Smooth muscle cell (in vitro differentiated cells): ENCODE data around the gene GAB2. TPM values are rescaled to one million over a fixed set of nuclear protein-coding genes. Genes with fewer than 3 reads are reported as not detected.

ENCODE experiments used
- DNase-seq: peaks from one replicate; lab custom pipeline; 2025; ENCODE audit not compliant: unreplicated experiment; lab: John Stamatoyannopoulos, UW
- H2AFZ ChIP-seq: fragments of 200-600 bp; sonication (generic); 2 replicates; pipeline ENCODE4 v1.6.0; 2016; ENCODE audit warnings: antibody characterized with exemption, low read depth, mild to moderate bottlenecking
- H3F3A ChIP-seq: fragments of 200-600 bp; sonication (generic); 2 replicates; pipeline ENCODE4 v1.6.0; 2017; ENCODE audit warnings: antibody characterized with exemption, low read depth
- H3K27ac ChIP-seq: fragments of 200-600 bp; sonication (generic); 2 replicates; pipeline ENCODE4 v1.5.1; 2016; ENCODE audit warnings: low read depth, mild to moderate bottlenecking
- H3K27me3 ChIP-seq: fragments of 200-600 bp; sonication (generic); 2 replicates; pipeline ENCODE4 v1.6.1; 2016; ENCODE audit warnings: low read depth, mild to moderate bottlenecking
- H3K36me3 ChIP-seq: fragments of 200-600 bp; sonication (generic); 2 replicates; pipeline ENCODE4 v1.5.1; 2016; ENCODE audit warnings: low read depth
- H3K4me1 ChIP-seq: fragments of 200-600 bp; sonication (generic); 2 replicates; pipeline ENCODE4 v1.5.1; 2016; ENCODE audit warnings: low read depth
- H3K4me2 ChIP-seq: fragments of 200-600 bp; sonication (generic); 2 replicates; pipeline ENCODE4 v1.6.0; 2016; ENCODE audit warnings: mild to moderate bottlenecking
- H3K4me3 ChIP-seq: fragments of 200-600 bp; sonication (generic); 2 replicates; pipeline ENCODE4 v1.5.1; 2016; ENCODE audit warnings: mild to moderate bottlenecking
- H3K79me2 ChIP-seq: fragments of 200-600 bp; sonication (generic); 2 replicates; pipeline ENCODE4 v1.6.0; 2016; ENCODE audit warnings: low read depth, mild to moderate bottlenecking
- H3K9ac ChIP-seq: fragments of 200-600 bp; sonication (generic); 2 replicates; pipeline ENCODE4 v1.6.0; 2016; ENCODE audit warnings: low read depth
- H3K9me3 ChIP-seq: fragments of 200-600 bp; sonication (generic); replicated peaks from 2 replicates; pipeline ENCODE4 v1.5.1; 2016; ENCODE audit warnings: low read depth
- H4K20me1 ChIP-seq: fragments of 200-600 bp; sonication (generic); 2 replicates; pipeline ENCODE4 v1.6.0; 2016; ENCODE audit warnings: low read depth
- CTCF ChIP-seq: fragments of 200-600 bp; sonication (generic); IDR thresholded peaks from 2 replicates; pipeline ENCODE4 v1.5.1; 2017; ENCODE audit warnings: borderline replicate concordance, mild to moderate bottlenecking, antibody characterized with exemption; ENCODE audit not compliant: insufficient read depth, poor library complexity, severe bottlenecking
- WGBS: methylation state at CpG from one replicate; pipeline ENCODE4 v1.1.7; 2016; ENCODE audit warnings: low lambda C conversion rate; 5-methylcytosine and 5-hydroxymethylcytosine counted together
- polyA plus RNA-seq: library from polyadenylated mRNA; unstranded; fragments of >200 nt; fragmentation: Nextera tagmentation; extraction: Ambion mirVana; gene quantifications from 2 replicates; pipeline ENCODE4 v1.2.1, GENCODE V29; 2016
- total RNA-seq: library from RNA; depleted of rRNA; stranded (reverse); fragments of >200 nt; gene quantifications from 2 replicates; pipeline ENCODE4 v1.2.3, GENCODE V29; 2014

The GAB2 gene
- total and polyA plus RNA-seq, 2 experiments from 2014 or later, result 4.2 to 9.7 TPM

GRCh38 chr11:78189174-78189724, 228.4 kb downstream of the GAB2 start:
- WGBS, result 31% methylated on average over 18 of the region's 18 CpGs
- H3K27me3 ChIP-seq, result no peaks in the 10 kb centered on the region

GRCh38 chr11:78188286-78189173, 229.1 kb downstream of the GAB2 start, which contains the start of the genes KCTD21 and USP35:
Gene KCTD21 (minus strand): TSS chr11:78188626. CDS start chr11:78174554, 14,072 bp downstream.
Gene USP35 (plus strand): TSS chr11:78188919. CDS start chr11:78196246, 7,327 bp downstream.
- H3K9ac ChIP-seq, result peak within 1 kb of the TSS; percentile 69
- peak; percentile 86 for DNase-seq
- peak within 1 kb of the TSS; percentile 87 for H3K4me3 ChIP-seq
- peaks cover 7% of the 10 kb centered on the region for H3K4me1 ChIP-seq
- H3K4me2 ChIP-seq, result peak within 1 kb of the TSS; percentile 87
- peaks cover 49% of the 10 kb centered on the region for H4K20me1 ChIP-seq
- peaks cover 10% of the 10 kb centered on the region for H3F3A ChIP-seq
- H3K79me2 ChIP-seq, result peaks cover 39% of the 10 kb centered on the region
- H3K36me3 ChIP-seq, result no peaks in the 10 kb centered on the region
- no peaks in the 10 kb centered on the region for H3K9me3 ChIP-seq
- peak within 1 kb of the TSS; percentile 83 for H3K27ac ChIP-seq
- TF ChIP-seq CTCF, result no peak
- H3K27me3 ChIP-seq, result no peaks in the 10 kb centered on the region
- peak within 1 kb of the TSS; percentile 58 for H2AFZ ChIP-seq
- WGBS, result under 1% methylated on average over 64 of the region's 74 CpGs

More at GRCh38 chr11:78189174-78189724, 228.4 kb downstream of the GAB2 start:
- peak overlapping the region; percentile 87 for H3K4me3 ChIP-seq
- H3K27ac ChIP-seq, result no peak overlapping the region
- TF ChIP-seq CTCF, result no peak
- H3K36me3 ChIP-seq, result no peaks in the 10 kb centered on the region
- H3F3A ChIP-seq, result peaks cover 10% of the 10 kb centered on the region
- H3K9ac ChIP-seq, result peak overlapping the region; percentile 42
- peak overlapping the region; percentile 87 for H3K4me2 ChIP-seq
- peaks cover 56% of the 10 kb centered on the region for H4K20me1 ChIP-seq
- peak overlapping the region; percentile 58 for H2AFZ ChIP-seq
- H3K9me3 ChIP-seq, result no peaks in the 10 kb centered on the region
- peaks cover 44% of the 10 kb centered on the region for H3K79me2 ChIP-seq
- no peak for DNase-seq
- peaks cover 7% of the 10 kb centered on the region for H3K4me1 ChIP-seq

- 31% methylated on average over 26 of the region's 31 CpGs for WGBS
- H4K20me1 ChIP-seq, result peaks cover 40% of the 10 kb centered on the region
- peak overlapping the region; percentile 21 for H2AFZ ChIP-seq
- H3F3A ChIP-seq, result peaks cover 10% of the 10 kb centered on the region
- TF ChIP-seq CTCF, result no peak
- H3K27me3 ChIP-seq, result no peaks in the 10 kb centered on the region
- peak overlapping the region; percentile 87 for H3K4me3 ChIP-seq
- H3K36me3 ChIP-seq, result no peaks in the 10 kb centered on the region
- peaks cover 37% of the 10 kb centered on the region for H3K79me2 ChIP-seq
- H3K27ac ChIP-seq, result peak overlapping the region; percentile 83
- no peaks in the 10 kb centered on the region for H3K9me3 ChIP-seq
- no peak for DNase-seq
- peaks cover 7% of the 10 kb centered on the region for H3K4me1 ChIP-seq
- H3K4me2 ChIP-seq, result peak overlapping the region; percentile 86
- H3K9ac ChIP-seq, result peak overlapping the region; percentile 69
Measured at GRCh38 chr11:78187366-78188285, 230.0 kb downstream of the GAB2 start.
